Coronary artery (tissue), 2 donors: ENCODE measurements around the gene TIE1.

Experiments used
- DNase-seq: peaks from one replicate; pipeline ENCODE4 v3.0.0-alpha.2; 2017; ENCODE audit warnings: low spot score
- H3K27ac ChIP-seq, 2 donors: fragments of 200-600 bp; sonication (generic); one replicate each; pipeline ENCODE4 v1.5.1; 2016 to 2019
- H3K4me3 ChIP-seq: fragments of 200-600 bp; sonication (generic); 2 replicates; pipeline ENCODE4 v1.5.1; 2016; ENCODE audit warnings: mild to moderate bottlenecking, moderate library complexity
- TF ChIP-seq, protein P1 (sequence below): fragments of 200-600 bp; sonication (generic); IDR thresholded peaks from one replicate; pipeline ENCODE4 v1.5.1; 2019; ENCODE audit warnings: antibody characterized with exemption

The TIE1 gene

DNA sequence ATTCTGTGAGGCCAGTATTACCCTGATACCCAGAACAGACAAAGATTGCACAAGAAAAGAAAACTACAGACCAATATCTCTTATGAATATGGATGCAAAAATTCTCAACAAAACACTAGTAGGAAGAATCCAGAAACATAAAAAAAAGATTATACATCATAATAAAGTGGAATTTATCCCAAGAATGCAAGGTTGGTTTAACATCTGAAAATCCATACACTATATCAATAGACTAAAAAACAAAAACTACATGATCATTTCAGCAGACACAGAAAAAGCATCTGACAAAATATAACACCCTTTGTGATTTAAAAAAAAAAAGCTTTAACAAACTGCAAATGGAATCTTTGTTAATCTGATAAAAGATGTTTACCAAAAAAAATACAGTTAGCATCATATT, 24.6 kb downstream of the TIE1 start:
- no peak overlapping the region for H3K4me3 ChIP-seq
- DNase-seq: no peak
- TF ChIP-seq, protein P1, sequence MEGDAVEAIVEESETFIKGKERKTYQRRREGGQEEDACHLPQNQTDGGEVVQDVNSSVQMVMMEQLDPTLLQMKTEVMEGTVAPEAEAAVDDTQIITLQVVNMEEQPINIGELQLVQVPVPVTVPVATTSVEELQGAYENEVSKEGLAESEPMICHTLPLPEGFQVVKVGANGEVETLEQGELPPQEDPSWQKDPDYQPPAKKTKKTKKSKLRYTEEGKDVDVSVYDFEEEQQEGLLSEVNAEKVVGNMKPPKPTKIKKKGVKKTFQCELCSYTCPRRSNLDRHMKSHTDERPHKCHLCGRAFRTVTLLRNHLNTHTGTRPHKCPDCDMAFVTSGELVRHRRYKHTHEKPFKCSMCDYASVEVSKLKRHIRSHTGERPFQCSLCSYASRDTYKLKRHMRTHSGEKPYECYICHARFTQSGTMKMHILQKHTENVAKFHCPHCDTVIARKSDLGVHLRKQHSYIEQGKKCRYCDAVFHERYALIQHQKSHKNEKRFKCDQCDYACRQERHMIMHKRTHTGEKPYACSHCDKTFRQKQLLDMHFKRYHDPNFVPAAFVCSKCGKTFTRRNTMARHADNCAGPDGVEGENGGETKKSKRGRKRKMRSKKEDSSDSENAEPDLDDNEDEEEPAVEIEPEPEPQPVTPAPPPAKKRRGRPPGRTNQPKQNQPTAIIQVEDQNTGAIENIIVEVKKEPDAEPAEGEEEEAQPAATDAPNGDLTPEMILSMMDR: no peak
- no peak overlapping the region for H3K27ac ChIP-seq

DNA sequence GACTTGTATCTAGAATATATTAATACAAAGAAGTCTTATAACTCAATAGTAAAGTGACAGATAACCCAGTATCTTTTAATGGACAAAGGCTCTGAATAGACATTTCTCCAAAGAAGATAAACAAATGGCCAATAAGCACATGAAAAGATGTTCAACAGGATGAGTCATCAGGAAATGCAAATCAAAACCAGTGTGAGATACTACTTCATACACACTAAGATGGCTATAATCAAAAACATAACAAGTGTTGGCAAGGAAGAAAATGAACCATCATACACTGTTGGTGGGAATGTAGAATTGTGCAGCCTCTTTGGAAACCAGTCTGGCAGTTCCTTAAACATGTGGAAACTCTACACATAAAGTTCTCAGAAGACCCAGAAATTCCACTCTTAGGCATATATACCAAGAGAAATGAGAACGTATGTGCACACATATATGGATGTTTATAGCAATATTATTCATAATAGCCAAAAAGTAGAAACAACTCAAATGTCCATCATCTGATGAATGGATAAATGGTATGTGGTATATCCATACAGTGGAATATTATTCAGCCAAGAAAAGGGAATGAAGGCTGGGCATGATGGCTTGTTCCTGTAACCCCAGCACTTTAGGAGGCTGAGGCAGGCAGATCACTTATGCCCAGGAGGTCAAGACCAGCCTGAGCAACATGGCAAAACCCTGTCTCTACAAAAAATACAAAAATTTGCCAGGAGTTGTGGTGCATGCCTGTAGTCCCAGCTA, 26.9 kb downstream of the TIE1 start:
- H3K4me3 ChIP-seq: no peak overlapping the region
- no peak for DNase-seq
- TF ChIP-seq, protein P1: no peak
- no peak overlapping the region for H3K27ac ChIP-seq

DNA sequence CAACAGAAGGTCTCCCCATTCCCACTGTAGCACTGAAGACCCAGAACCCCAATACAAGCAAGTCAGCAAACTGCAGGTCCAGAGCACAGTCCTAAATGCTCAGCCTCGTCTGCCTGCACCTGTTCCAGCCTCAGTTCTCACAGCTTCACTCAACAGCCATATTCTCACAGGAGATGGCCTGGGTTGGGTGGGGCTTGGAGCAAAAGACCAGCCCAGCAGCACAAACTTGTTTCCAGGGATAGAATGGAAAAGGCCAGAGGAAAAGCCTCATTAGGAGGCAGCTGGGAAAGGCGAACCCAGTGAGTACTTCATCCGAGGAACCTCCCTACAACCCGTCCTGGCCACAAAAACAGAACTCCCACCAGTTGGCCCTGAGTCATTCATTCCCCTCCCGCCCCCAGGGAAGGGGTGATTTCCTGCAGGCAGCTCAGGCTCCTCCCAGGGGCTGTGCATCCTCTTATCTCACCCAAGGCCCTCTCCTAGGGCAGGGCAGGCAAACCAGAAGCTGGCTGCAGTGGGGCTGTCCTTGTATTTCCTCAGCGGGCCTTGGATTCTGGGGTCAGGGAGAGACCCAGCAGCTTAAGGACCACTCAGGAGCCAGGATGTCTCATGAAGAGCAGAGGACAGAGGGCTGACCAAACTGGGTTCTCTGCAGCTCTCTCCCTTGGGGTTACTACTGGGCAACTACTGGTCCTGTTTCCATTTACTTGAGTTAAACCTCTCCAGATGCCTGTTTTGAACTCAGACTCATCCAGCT, 29.4 kb downstream of the TIE1 start:
- Histone ChIP-seq H3K27ac (peak overlapping the region in 1 of 2 donors; percentile 69), H3K4me3 (no peak overlapping the region)
- DNase-seq: no peak
- TF ChIP-seq, protein P1: no peak

- Histone ChIP-seq H3K4me3 (no peak overlapping the region), H3K27ac (no peak overlapping the region)
- TF ChIP-seq, protein P1: no peak
- no peak for DNase-seq
Measured at GRCh38 chr1:43331688-43332087, 30.9 kb downstream of the TIE1 start.

DNA sequence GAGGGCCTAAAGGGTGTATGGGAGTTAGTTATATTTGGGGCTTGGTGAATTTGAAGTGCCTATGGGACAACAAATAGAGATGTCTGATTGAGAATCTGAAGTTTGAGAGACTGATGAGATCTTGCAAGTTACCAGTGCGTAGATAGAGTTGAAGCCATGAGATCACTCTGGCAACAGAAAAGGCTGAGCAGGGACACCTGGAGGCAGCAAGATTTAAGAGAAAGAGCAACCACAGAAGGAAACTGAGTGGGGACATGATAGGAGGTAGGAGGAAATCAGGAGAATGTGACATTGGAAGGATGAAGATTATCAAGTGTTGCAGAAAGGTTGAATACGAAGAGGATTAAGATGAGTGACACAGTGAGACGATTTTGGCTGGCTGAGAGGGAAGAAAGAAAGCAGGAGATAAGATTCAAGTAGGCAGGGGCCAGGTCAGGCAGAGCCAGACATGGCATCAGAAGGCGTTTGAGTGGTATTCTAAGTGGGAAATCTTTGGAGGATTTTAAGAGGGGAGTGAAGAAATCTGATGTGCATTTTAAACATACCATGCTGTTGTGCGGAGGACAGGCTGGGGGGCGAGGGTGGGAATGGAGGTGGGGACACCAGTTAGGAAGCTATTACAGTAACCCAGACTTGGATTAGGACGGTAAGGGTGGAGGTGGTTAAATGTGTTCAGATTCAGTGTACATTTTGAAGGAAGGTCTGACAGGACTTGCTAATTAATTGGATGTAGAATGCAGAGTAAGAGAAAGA, 33.8 kb downstream of the TIE1 start:
- H3K27ac ChIP-seq: no peak overlapping the region
- DNase-seq: no peak
- no peak overlapping the region for H3K4me3 ChIP-seq
- TF ChIP-seq, protein P1: no peak

GRCh38 chr1:43337588-43337987, 36.8 kb downstream of the TIE1 start, which contains the start of gene MPL:
TSS of gene MPL (plus strand) at chr1:43337818. CDS start at chr1:43337849, 31 bp downstream.
- DNase-seq: no peak
- H3K4me3 ChIP-seq: no peak within 1 kb of the TSS
- H3K27ac ChIP-seq: no peak within 1 kb of the TSS
- TF ChIP-seq, protein P1: no peak
